Right atrium auricular region (tissue), 2 donors: ENCODE data around the gene SYT2. TPM values are rescaled to one million over a fixed set of nuclear protein-coding genes. Genes with fewer than 3 reads are reported as not detected.
"Not testable (repeated sequence)": the region's sequence is repeated elsewhere in the genome, so short reads cannot be mapped to it uniquely, and the experiment has no call there.

ENCODE experiments used
- DNase-seq: peaks from one replicate; pipeline ENCODE4 v3.0.0-alpha.2; 2019; ENCODE audit warnings: low spot score
- H3K27ac ChIP-seq, 2 donors: fragments of 200-600 bp; sonication (generic); 1 replicate in 1 of 2; 2 replicates in 1 of 2; pipeline ENCODE4 v1.5.1; 2016 to 2019
- H3K27me3 ChIP-seq, 2 donors: fragments of 200-600 bp; sonication (generic); one replicate each; pipeline versions ENCODE4 v1.5.1 to v1.6.0; 2017 to 2019
- H3K36me3 ChIP-seq: fragments of 200-600 bp; sonication (generic); one replicate; pipeline ENCODE4 v1.5.1; 2016
- H3K4me1 ChIP-seq, 2 donors: fragments of 200-600 bp; sonication (generic); one replicate each; pipeline versions ENCODE4 v1.5.1 to v1.6.0; 2017 to 2019
- H3K4me3 ChIP-seq, 2 donors: fragments of 200-600 bp; sonication (generic); 1 replicate in 1 of 2; 2 replicates in 1 of 2; pipeline ENCODE4 v1.5.1; 2017 to 2019; ENCODE audit warnings: mild to moderate bottlenecking in 1 of 2, moderate library complexity in 1 of 2
- H3K9me3 ChIP-seq, 2 donors: fragments of 200-600 bp; sonication (generic); one replicate each; pipeline ENCODE4 v1.5.1; 2019
- total RNA-seq, 2 donors: library from RNA; depleted of rRNA; stranded (reverse); fragments of >200 nt; gene quantifications; one replicate each; pipeline ENCODE4 v1.1.0, GENCODE V29; 2016
- TF ChIP-seq, protein P1 (sequence below), 2 donors: fragments of 200-600 bp; sonication (generic); IDR thresholded peaks; one replicate each; pipeline ENCODE4 v1.5.1; 2019; ENCODE audit warnings: antibody characterized with exemption in 2 of 2

SYT2 gene
- total RNA-seq, 2 donors from 2014 or later, result not detected

- Histone ChIP-seq H3K4me1 (peaks cover 0 to 64% of the 10 kb centered on the region in 2 donors), H3K36me3 (peaks cover 38% of the 10 kb centered on the region), H3K27me3 (no peaks in the 10 kb centered on the region), H3K4me3 (no peak overlapping the region), H3K27ac (peak overlapping the region; percentile 82 to 97), H3K9me3 (no peaks in the 10 kb centered on the region)
- DNase-seq, result no peak
- TF ChIP-seq, protein P1, sequence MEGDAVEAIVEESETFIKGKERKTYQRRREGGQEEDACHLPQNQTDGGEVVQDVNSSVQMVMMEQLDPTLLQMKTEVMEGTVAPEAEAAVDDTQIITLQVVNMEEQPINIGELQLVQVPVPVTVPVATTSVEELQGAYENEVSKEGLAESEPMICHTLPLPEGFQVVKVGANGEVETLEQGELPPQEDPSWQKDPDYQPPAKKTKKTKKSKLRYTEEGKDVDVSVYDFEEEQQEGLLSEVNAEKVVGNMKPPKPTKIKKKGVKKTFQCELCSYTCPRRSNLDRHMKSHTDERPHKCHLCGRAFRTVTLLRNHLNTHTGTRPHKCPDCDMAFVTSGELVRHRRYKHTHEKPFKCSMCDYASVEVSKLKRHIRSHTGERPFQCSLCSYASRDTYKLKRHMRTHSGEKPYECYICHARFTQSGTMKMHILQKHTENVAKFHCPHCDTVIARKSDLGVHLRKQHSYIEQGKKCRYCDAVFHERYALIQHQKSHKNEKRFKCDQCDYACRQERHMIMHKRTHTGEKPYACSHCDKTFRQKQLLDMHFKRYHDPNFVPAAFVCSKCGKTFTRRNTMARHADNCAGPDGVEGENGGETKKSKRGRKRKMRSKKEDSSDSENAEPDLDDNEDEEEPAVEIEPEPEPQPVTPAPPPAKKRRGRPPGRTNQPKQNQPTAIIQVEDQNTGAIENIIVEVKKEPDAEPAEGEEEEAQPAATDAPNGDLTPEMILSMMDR (IDR thresholded peaks at IDR 0.05), result no peak
Measured at GRCh38 chr1:202585590-202585933, 124.7 kb downstream of the SYT2 start.

DNA sequence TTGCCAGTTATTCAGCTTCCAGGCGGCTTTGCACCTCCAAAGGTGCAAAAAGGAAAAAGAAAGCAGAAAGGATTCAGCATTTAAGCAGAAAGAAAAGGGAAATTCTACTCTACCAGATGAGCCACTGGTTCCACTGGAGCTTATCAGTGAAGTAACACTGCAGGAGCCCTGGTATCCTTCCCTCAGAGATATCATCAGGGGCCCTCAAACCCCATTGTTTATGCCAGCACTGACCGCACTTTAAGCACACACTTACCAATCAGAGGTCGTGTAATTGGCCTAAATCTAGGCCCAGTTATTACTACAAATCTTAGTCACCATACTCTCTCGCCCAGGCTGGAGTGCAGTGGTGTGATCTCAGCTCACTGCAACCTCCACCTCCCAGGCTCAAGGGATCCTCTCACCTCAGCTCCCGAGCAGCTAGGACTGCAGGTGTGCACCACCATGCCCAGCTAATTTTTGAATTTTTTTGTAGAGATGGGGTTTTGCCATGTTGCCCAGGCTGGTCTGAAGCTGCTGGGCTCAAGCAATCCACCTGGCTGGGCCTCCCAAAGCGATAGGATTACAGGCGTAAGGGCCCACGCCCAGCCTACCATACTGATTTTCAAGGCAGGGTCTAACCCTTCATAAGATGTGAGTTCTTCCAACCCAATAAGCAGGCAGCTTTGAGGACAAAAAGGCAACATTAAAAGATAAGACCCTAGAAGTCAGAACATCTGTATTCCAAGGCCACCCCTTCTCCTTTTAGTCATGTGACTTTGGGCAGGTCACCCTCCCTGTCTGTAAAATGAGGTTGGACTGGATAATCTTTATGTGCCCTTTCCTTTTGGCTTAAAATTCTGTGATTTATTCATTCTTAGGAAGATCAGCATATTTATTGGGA lies 125.3 kb downstream of the SYT2 start:
- Histone ChIP-seq H3K9me3 (no peaks in the 10 kb centered on the region), H3K4me3 (no peak overlapping the region), H3K36me3 (peaks cover 42% of the 10 kb centered on the region), H3K4me1 (peaks cover 0 to 64% of the 10 kb centered on the region in 2 donors), H3K27ac (peak overlapping the region in 1 of 2 donors; percentile 97), H3K27me3 (no peaks in the 10 kb centered on the region)
- no peak for DNase-seq
- TF ChIP-seq, protein P1 (IDR thresholded peaks at IDR 0.05), result no peak

DNA sequence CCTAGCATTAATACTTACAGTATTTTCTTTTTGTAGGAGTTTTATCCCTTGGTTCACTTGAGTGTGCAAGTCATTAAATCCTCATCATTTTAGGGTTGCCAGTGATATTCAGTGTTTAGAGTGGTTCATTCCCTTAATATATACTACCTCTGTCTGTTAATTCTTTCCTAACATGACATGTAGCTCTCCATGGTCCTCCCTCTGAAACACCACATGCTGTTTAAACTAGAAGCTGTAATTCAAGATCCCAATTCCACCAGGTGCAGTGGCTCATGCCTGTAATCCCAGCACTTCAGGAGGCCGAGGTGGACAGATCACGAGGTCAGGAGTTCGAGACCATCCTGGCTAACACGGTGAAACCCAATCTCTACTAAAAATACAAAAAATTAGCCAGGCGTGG lies 127.9 kb downstream of the SYT2 start:
- H3K27me3 ChIP-seq, H3K4me3 ChIP-seq, DNase-seq, H3K27ac ChIP-seq, H3K9me3 ChIP-seq: not testable (repeated sequence)
- peaks cover 42% of the 10 kb centered on the region for H3K36me3 ChIP-seq
- H3K4me1 ChIP-seq, result peaks cover 0 to 64% of the 10 kb centered on the region in 2 donors

- TF ChIP-seq, protein P1 (IDR thresholded peaks at IDR 0.05), result no peak
- Histone ChIP-seq H3K4me3 (no peak overlapping the region), H3K27ac (peak overlapping the region in 1 of 2 donors; percentile 68), H3K4me1 (peaks cover 0 to 64% of the 10 kb centered on the region in 2 donors), H3K36me3 (peaks cover 47% of the 10 kb centered on the region), H3K27me3 (no peaks in the 10 kb centered on the region), H3K9me3 (no peaks in the 10 kb centered on the region)
- DNase-seq, result no peak
Measured at GRCh38 chr1:202580619-202581018, 129.6 kb downstream of the SYT2 start.

GRCh38 chr1:202579806-202580205 lies 130.4 kb downstream of the SYT2 start:
- peak overlapping the region; percentile 10 to 68 for H3K27ac ChIP-seq
- H3K36me3 ChIP-seq, result peaks cover 55% of the 10 kb centered on the region
- H3K27me3 ChIP-seq, result no peaks in the 10 kb centered on the region
- peaks cover 0 to 59% of the 10 kb centered on the region in 2 donors for H3K4me1 ChIP-seq
- H3K9me3 ChIP-seq, result no peaks in the 10 kb centered on the region
- H3K4me3 ChIP-seq, result no peak overlapping the region
- TF ChIP-seq, protein P1 (IDR thresholded peaks at IDR 0.05), result no peak
- DNase-seq, result no peak

DNA sequence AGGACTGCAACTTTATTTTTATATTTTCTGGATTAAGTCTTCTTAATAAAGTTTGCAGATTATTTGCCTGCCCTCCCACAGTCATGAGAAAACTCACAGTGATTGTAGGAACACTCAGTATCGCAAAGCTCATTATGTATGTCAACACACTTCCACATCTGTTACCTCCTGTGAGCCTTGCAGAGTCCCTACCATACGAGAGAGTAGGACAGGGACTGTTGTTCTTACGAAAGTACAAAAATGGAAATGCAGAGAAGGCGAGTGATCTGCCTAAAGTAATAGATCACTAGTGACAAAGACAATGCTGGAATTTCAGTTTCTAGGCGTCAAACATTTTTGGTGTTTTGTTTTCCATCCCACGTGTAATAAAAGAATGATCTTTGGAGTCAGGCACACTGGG lies 131.7 kb downstream of the SYT2 start:
- Histone ChIP-seq H3K4me1 (peaks cover 0 to 54% of the 10 kb centered on the region in 2 donors), H3K4me3 (no peak overlapping the region), H3K36me3 (peaks cover 55% of the 10 kb centered on the region), H3K27me3 (no peaks in the 10 kb centered on the region), H3K27ac (peak overlapping the region; percentile 42 to 68), H3K9me3 (no peaks in the 10 kb centered on the region)
- DNase-seq, result no peak
- TF ChIP-seq, protein P1 (IDR thresholded peaks at IDR 0.05), result no peak
